Activated CD8-positive, alpha-beta memory T cell treated with anti-CD3 and anti-CD28 coated beads for 1 hour (primary cell): ENCODE results near the gene AHI1.
"Not testable (repeated sequence)": the region's sequence is repeated elsewhere in the genome, so short reads cannot be mapped to it uniquely, and the experiment has no call there.

Experiments
- DNase-seq, 2 donors: peaks; one replicate each; pipeline ENCODE4 v3.0.0-alpha.2; 2020; ENCODE audit warnings: low read depth in 1 of 2; ENCODE audit errors: extremely low read depth in 1 of 2

AHI1 gene

DNA sequence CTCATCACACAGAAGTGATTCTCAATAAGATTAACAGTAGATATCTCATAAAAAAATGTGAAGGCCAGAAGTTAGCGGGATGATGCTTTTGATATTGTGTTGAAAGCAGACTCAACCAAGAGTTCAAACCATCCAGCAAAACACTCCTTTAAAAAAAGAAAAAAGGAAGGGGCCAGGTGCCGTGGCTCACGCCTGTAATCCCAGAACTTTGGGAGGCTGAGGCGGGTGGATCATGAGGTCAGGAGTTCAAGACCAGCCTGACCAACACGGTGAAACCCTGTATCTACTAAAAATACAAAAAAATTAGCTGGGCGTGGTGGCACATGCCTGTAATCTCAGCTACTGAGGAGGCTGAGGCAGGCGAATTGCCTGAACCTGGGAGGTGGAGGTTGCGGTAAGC, 157.6 kb downstream of the AHI1 start:
- DNase-seq, result not testable (repeated sequence)

DNA sequence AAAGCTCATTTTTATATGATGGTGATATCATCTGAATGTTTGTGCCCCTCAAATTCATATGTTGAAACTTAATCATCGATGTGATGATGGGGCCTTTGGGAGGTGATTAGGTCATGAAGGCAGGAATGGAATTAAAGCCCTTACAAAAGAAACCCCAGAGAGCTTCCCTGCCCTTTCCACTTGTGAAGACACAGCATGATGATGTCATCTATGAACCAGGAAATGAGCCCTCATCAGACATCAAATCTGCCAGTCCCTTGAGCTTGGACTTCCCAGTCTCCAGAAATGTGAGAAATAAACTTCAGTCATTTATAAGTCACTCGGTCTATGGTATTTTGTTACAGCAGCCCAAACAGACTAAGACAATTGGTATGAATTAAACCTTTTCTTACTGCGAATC, 163.4 kb downstream of the AHI1 start:
- no peak for DNase-seq

DNA sequence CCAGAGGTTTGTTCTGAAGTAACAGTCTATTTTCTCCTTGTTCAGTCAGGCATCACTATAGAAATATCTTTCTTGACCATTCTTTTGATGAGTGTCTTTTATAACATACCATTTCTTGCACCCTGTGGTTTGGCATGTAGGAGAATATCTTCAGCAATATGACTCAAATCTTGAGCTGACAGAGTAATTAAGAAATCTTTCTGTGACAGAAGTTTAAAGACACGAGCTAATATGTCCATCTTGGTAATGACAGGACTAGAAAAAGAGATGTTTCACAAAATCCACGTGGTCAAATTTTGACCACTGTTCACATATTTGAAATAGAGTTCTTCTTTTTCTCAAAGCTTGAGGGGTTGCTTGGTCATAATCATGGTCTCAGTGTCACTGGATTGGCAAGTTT, 166.5 kb downstream of the AHI1 start:
- no peak for DNase-seq

DNA sequence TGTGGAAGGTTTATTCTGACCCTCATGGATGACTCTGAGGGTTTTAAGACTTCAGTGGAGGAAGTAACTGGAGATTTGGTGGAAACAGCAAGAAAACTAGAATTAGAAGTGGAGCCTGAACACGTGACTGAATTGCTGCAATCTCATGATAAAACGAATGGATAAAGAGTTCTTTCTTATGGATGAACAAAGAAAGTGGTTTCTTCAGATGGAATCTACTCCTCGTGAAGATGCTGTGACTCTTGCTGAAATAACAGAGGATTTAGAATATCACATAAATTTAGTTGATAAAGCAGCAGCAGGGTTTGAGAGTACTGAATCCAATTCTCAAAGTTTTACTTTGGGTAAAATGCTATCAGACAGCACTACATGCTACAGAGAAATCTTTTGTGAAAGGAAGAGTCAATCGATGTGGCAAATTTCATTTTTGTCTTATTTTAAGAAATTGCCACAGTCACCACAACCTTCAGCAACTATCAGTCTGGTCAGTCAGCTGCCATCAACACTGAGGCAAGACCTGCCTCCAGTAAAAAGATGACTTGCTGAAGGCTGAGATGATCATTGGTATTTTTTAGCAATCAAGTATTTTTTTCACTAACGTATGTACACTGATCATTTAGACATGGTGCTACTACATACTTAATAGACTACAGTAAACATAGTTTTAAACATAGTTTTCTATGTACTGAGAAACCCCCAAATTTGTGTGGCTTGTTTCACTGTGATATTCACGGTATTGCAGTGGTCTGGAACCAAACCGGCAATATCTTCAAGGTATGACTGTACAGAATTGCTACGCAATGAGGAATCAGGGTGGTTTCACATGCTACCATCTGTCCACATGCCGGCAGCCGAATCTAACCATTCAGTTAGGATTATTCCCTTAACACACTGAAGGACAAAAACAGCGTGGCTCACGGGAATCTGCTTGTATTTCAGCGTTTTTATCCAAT, 167.4 kb downstream of the AHI1 start:
- DNase-seq, result no peak

DNA sequence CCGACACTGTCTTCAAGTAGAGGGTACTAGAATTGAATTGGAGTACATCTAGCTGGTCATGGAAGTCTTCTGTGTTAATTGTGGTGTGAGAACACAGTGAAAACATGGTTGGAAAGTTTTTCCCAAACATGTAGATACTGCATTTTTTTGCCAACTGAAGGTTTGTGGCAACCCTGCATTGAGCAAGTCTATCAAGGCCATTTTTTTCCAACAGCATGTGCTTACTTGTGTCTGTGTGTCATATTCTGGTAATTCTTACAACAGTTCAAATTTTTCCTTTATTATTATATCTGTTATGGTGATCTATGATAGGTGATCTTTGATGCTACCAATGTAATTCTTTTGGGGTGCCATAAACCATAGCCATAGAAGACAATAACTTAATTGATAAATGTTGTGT, 169.4 kb downstream of the AHI1 start:
- no peak for DNase-seq

DNA sequence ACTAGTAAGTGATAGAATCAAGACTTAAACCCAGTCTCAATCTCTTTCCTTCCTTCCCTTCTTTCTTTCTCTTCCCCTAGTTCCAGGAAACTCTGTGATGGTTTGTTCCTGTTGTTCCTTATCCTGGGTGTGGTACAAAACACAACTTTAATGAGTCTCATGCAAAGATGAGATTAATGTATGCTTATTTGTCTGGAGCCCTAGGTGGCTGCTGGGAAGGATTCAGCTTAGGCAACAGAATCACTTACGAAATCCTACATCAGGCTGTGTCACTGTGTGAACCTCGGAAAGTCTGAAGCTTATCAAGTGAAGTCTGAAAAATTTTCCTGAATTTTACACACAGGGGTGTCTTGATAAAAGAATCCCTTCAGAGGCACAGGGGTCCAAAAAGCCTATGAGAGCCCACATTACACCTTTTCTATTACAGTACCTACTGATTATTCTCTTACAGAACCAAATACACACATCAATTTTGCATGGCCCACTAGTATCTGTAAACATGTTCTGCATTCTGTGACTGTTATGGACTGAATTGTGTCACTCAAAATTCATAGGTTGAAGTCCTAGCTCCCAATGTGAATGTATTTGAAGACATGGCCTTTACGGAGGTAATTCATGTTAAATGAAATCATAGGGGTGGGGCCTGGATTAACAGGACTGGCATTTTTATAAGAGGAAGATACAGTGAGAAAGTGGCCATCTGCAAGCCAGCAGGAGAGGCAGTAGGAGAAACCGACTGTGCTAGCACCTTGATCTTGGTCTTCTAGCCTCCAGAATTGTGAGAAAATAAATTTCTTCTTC, 171.7 kb downstream of the AHI1 start:
- DNase-seq, result no peak

DNA sequence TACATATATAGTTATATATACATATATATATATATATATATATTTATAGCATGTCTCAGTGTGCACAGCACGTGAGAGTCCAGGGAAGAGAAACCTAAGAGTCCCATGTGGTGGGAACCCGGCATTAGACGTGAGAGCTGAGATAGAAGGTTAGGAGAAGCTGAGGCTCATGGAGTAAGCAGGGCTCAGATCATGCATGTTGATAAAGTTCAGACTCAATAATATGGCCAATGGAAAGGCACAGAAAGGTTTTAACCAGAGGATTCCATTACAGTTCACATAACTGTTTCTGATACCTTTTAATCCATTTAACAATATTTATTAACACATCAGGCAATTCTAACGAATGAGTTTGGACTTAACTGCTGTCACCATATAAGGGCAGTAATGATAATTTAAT, 173.0 kb downstream of the AHI1 start:
- no peak for DNase-seq

DNA sequence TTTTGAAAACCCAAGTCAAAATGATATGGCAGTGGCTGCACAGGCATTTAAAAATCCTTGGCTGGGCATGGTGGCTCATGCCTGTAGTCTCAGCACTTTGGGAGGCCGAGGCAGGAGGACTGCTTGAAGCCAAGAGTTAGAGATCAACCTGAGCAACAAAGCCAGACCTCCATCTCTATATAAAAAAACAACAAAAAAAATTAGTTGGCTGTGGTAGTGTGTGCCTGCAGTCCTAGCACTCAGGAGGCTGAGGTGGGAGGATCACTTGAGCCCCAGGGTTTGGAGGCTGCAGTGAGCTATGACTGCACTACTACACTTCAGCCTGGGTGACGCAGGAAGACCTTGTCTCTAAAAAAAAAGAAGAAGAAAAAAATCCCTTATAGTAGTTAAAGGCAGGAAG, 173.6 kb downstream of the AHI1 start:
- DNase-seq, result no peak

DNA sequence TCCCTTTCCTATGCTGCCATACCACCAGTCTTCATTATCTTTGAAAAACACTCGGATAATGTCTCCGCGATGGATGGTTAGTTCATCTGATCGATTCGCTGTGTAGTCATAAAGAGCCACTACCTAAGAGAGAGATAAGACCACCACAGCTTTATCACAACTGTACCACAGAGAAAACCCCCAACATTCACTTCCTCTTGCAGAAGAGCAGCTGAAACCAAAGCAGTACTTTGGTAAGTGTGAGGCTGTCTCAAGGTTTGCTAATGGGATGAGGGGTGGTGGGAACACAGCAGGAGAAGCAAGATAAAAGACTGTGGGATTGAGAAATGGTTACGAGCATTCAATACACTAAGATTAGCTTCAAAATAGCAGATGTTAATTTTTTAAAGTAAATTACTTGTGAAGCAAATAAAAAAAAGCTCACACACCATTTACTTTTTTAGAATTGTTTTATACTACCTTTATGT, 174.3 kb downstream of the AHI1 start:
- DNase-seq, result no peak

DNA sequence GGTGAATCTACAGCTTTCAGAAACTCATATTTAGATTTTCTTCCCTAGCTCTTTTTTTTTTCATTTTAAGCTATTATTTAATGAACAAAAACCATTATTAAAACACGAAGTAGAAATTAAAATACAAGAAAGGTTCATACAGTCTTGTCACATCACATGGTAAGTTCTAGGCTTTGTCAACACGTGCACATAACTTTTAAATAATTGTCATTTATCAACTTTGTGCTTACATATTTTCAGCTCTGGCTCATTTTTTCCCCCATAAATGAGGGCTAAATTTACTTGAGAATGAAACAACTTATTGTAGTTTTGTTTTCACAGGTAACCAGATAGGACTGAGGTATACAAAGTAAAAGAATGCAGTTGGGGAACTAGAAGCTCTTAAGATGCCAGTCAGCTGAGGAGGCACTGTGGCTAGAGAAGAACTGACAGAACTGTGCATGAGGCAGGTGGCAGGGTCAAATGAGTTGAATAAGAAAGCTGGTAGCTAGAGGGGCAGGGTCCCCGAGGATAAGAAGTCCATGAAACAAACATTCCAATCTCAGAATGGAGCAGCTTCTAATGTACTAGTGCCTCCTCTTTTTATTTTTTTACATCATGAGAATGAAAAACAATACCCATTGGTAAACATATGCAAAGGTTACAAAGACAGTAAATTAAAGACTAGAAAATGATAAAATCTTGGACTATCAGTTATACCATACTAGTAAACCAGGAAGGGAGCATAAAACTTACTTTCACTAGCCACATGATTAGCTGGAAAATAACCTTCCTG, 174.9 kb downstream of the AHI1 start:
- DNase-seq, result no peak

DNA sequence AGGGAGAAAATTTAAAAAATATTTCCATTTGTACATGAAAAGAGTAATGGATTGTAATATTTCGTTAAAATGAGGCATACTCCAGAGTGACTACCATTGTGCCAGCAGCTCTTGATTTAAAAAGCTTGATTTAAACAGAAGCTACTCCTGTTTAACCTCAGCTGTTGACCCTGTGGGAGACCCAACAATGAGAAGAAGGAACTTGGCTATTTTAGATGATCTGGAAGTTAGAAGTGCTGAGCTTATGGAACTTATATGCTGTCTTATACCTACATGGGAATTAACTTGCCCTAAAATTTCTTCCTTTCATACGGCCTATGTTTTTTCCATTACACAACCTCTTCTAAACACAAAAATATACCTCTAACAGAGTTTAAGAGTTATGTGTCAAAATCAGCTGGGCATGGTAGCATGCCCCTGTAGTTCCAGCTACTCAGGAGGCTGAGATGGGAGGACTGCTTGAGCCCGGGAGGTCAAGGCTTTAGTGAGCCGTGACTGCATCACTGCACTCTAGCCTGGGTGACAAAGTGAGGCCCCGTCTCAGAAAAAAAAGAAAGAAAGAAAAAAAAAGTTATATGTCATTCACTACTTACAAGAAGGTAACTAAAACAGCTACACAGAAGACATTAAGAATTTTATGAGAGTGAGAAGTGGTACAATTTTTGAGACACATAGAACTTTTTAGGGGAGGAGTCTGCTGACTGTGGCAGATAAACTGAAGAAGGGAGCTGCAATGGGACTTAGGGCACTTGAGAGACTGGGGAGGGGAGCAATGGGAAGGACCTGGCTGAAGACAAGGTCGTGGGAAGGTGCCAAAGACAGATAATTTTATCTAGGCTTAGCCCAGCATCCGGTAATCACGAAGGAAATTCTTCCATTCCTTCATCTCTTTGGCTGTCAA, 176.6 kb downstream of the AHI1 start:
- DNase-seq, result no peak

DNA sequence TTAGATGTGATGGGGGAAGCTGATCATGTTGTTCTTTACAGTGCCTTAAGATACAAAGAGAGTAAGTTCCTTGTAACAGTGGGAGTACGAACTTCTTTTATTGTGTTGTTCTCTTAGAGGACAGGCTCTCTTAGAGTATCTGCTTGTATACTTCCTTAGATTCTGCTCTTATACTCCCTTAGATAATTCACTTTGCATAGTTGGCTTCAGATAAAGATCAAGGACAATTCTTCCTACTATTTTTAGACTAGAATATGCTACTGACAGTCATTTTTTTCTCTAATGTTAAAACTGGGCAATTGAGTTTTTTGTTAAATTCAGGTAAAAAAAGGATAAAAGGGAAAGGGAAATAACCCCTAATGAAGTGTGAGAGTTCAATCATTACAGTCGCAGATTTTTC, 177.7 kb downstream of the AHI1 start:
- DNase-seq, result no peak

DNA sequence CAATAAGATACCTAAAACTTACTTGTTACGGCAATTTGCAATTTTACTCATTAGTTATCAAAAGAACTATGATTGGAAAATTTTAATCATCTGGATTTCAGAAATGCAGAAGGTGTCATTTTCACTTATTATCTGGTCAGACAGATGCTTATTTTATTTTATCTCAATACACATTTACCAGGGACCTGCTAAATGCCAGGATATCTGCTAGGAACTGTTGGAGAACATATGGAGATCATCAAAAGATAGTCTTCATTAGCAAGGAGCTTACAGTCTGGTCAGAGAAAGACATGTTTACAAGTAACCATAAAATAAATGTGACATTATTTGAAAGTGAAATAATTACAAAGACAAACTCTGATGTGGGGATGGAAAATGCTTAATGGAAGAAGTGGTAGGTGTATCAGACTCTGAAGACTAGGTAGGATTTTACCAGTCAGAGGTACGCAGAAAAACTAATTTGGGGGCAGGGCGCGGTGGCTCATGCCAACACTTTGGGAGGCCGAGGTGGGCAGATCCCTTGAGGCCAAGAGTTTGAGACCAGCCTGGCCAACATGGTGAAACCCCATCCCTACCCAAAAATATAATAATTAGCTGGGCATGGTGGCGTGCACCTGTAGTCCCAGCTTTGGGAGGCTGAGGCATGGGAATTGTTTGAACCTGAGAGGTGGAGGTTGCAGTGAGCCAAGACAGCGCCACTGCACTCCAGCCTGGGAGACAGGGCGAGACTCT, 178.6 kb downstream of the AHI1 start:
- no peak for DNase-seq

DNA sequence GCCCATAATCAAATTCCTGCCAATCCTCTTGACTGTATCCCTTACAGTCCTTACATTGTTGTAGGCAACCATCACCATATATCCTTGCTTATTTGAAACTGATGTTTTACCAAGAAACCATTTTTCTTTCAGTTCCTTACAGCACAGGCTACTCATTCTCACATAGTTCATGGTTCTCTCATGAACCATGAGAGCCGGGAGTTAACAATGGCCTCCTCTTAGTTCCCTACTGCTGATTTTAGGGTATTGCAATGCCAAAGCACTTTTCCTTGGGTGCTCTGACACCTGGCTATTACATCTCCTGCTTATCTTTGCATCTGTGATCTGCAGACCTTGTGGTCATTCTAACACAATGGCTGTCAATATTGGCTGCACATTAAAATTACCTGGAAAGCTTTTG, 183.0 kb downstream of the AHI1 start:
- DNase-seq, result no peak

DNA sequence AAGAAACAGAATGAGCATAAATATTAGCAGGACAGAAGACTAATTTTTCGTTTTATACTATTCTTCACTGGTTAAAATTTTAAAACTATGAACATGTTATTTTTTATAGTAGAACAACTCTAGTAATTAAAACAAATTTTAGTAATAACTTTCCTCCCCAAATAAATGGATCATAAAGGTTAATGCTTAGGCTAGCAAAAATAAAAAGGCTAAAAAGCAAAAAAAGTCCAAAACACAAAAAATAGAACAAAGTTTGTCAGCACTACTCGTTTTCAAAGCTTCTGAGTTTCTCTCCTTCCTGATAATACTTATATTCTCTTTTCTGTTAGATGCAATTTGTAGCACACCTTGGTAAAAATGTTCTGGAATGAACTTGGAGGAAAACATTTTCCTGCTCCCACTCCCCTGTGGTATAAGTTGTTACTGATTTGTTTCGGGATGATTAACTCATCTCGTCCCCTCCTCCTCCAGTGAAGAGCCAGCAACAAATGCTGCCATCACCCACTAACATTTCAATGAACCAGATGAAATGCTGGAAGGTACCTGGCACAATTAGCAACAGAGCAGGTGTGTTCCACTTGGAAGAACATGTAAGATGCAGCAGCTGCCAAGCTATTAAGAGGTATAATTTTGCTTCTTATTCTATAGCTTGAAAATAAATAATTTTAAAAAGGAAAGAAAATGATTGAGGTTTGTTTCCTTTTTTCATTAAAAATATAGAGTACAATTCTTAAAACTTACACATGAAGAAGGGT, 185.9 kb downstream of the AHI1 start:
- DNase-seq, result no peak

DNA sequence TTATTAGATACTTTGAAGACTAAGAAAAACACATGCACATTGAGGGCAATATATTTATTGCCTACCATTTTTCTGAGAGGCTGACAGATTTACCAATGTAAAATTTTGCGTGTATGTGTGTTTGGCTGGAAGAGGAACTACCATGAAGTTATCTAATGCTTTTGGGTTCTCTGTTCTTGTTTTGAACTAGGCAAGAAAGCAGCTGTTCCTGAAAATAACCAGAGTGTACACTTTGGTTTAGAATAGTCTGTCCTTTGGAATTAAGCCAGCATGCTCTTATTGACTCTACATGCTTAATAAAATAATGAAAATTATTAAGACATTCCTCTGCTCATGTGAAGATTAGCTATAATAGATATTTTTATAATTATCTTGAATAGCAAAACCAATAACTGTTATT, 187.2 kb downstream of the AHI1 start:
- no peak for DNase-seq

DNA sequence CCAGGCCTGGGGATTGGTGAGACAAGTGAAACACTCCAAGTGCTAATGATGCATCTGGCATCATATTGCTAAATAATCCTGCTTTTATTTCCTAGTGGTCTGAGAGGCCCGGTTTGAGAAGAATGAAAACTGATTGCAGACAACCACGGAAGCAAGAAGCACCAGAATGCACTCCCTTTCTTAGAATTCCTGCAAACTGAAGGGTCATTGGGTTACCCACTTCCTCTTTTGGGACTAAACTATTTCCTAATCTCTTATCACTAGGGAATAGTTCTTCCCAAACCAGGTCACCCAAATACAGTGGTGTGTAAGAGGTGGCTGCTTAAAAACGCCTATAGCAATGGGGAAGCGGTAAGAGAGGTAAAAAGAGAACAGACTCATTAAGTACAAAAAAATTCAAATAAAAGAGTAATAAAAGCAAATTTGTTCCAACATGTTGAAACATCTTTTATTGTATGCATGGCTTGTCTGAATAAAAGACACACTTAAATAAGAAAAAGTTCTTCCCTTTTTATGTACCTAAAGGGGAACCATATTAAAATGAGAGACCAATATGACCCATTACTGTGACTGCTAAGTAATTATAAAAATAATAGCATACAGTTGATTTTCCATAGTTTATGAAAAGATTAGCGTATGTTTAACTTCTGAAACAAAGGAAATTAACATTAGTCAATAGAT, 190.7 kb downstream of the AHI1 start:
- no peak for DNase-seq

DNA sequence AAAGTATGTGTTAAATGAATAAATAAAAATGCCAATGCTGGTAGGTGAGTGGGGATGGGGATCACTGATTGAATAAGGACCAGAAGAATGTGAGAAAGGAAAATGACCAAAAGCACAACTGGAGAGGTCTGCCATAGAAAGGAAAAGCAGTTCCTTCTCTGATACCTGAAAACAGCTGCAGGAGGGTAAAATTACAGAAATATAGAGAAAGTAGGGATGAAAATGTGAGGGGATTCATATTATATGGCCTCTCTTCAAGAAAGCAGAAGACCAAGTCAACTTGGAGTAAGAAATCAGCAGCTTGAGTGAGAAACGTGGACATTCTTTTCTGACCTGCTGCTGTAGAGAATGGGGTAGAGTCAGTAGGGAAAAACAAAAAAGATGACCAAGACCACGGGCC, 191.4 kb downstream of the AHI1 start:
- DNase-seq, result no peak
